ENCODE measurements around the gene ZGPAT. TPM values are rescaled to one million over a fixed set of nuclear protein-coding genes. Genes with fewer than 3 reads are reported as not detected.

ZGPAT gene
- total and polyA plus RNA-seq, 2 of the 13 experiments (the other 11 are each of a cell fraction or from before 2014, with no cell fraction given): 23.0 to 41.9 TPM

GRCh38 chr20:63696628-63697356, 11.0 kb upstream of the ZGPAT start, which contains the start of gene TNFRSF6B (continued):
- peak; percentile 56; the same call in 1 of the 2 replicates for TF ChIP-seq ZNF788 (CRISPR knock-in tag; IDR thresholded peaks at IDR 0.05; ENCODE audit: borderline replicate concordance)
- TF ChIP-seq PHF8 (CRISPR knock-in tag; IDR thresholded peaks at IDR 0.05): peak; percentile 28; the same call in 1 of the 2 replicates
- no peak for TF ChIP-seq ZFP36L2 (CRISPR knock-in tag; IDR thresholded peaks at IDR 0.05)
- TF ChIP-seq ZNF256 (CRISPR knock-in tag; conservative IDR thresholded peaks at IDR 0.05): no peak
- TF ChIP-seq SIN3B (IDR thresholded peaks at IDR 0.05; ENCODE audit: low read length): no peak
- peak; percentile 76 for TF ChIP-seq WIZ (CRISPR knock-in tag; IDR thresholded peaks at IDR 0.05)
- peak; percentile 38; the same call in 1 of the 2 replicates for TF ChIP-seq GATAD1 (CRISPR knock-in tag; IDR thresholded peaks at IDR 0.05)
- TF ChIP-seq ZMYM4 (CRISPR knock-in tag; IDR thresholded peaks at IDR 0.05): 0 out of 2 replicates have a peak, but pooled peaks have one; percentile 37
- peak; percentile 40; the same call in 1 of the 2 replicates for TF ChIP-seq MIER2 (CRISPR knock-in tag; IDR thresholded peaks at IDR 0.05)
- TF ChIP-seq ZNF326 (CRISPR knock-in tag; IDR thresholded peaks at IDR 0.05; ENCODE audit: borderline replicate concordance): peak; percentile 75
- TF ChIP-seq HHEX (CRISPR knock-in tag; IDR thresholded peaks at IDR 0.05): 0 out of 2 replicates have a peak, but pooled peaks have one; percentile 4
- TF ChIP-seq TARDBP (CRISPR knock-in tag; IDR thresholded peaks at IDR 0.05): no peak
- TF ChIP-seq JDP2 (CRISPR knock-in tag; IDR thresholded peaks at IDR 0.05; ENCODE audit: borderline replicate concordance): no peak
- TF ChIP-seq ZKSCAN5 (CRISPR knock-in tag; IDR thresholded peaks at IDR 0.05): peak; percentile 63; the same call in 1 of the 2 replicates
- TF ChIP-seq ZBTB7B (CRISPR knock-in tag; IDR thresholded peaks at IDR 0.05): peak; percentile 14; the same call in 1 of the 2 replicates
- TF ChIP-seq ZNF772 (CRISPR knock-in tag; IDR thresholded peaks at IDR 0.05): peak; percentile 89; the same call in 1 of the 2 replicates
- TF ChIP-seq HDAC6 (IDR thresholded peaks at IDR 0.05; ENCODE audit: low read depth, low read length): no peak
- TF ChIP-seq ZBTB14 (CRISPR knock-in tag; IDR thresholded peaks at IDR 0.05): 0 out of 2 replicates have a peak, but pooled peaks have one; percentile 32
- TF ChIP-seq, protein P1, sequence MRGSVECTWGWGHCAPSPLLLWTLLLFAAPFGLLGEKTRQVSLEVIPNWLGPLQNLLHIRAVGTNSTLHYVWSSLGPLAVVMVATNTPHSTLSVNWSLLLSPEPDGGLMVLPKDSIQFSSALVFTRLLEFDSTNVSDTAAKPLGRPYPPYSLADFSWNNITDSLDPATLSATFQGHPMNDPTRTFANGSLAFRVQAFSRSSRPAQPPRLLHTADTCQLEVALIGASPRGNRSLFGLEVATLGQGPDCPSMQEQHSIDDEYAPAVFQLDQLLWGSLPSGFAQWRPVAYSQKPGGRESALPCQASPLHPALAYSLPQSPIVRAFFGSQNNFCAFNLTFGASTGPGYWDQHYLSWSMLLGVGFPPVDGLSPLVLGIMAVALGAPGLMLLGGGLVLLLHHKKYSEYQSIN (CRISPR knock-in tag; IDR thresholded peaks at IDR 0.05; ENCODE audit: borderline replicate concordance): no peak
- TF ChIP-seq ZNF768 (CRISPR knock-in tag; IDR thresholded peaks at IDR 0.05): no peak; the same call in 1 of the 2 replicates
- TF ChIP-seq FOSL2 (CRISPR knock-in tag; IDR thresholded peaks at IDR 0.05): peak; percentile 24; the same call in 1 of the 2 replicates
- TF ChIP-seq, protein P2, sequence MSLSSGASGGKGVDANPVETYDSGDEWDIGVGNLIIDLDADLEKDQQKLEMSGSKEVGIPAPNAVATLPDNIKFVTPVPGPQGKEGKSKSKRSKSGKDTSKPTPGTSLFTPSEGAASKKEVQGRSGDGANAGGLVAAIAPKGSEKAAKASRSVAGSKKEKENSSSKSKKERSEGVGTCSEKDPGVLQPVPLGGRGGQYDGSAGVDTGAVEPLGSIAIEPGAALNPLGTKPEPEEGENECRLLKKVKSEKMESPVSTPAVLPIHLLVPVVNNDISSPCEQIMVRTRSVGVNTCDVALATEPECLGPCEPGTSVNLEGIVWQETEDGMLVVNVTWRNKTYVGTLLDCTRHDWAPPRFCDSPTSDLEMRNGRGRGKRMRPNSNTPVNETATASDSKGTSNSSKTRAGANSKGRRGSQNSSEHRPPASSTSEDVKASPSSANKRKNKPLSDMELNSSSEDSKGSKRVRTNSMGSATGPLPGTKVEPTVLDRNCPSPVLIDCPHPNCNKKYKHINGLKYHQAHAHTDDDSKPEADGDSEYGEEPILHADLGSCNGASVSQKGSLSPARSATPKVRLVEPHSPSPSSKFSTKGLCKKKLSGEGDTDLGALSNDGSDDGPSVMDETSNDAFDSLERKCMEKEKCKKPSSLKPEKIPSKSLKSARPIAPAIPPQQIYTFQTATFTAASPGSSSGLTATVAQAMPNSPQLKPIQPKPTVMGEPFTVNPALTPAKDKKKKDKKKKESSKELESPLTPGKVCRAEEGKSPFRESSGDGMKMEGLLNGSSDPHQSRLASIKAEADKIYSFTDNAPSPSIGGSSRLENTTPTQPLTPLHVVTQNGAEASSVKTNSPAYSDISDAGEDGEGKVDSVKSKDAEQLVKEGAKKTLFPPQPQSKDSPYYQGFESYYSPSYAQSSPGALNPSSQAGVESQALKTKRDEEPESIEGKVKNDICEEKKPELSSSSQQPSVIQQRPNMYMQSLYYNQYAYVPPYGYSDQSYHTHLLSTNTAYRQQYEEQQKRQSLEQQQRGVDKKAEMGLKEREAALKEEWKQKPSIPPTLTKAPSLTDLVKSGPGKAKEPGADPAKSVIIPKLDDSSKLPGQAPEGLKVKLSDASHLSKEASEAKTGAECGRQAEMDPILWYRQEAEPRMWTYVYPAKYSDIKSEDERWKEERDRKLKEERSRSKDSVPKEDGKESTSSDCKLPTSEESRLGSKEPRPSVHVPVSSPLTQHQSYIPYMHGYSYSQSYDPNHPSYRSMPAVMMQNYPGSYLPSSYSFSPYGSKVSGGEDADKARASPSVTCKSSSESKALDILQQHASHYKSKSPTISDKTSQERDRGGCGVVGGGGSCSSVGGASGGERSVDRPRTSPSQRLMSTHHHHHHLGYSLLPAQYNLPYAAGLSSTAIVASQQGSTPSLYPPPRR (CRISPR knock-in tag; IDR thresholded peaks at IDR 0.05; ENCODE audit: borderline replicate concordance): no peak
- TF ChIP-seq SOX6 (IDR thresholded peaks at IDR 0.05): no peak
- peak; percentile 57 for TF ChIP-seq SOX6 (CRISPR knock-in tag; IDR thresholded peaks at IDR 0.05)
- peak; percentile 63 for TF ChIP-seq SAFB2 (CRISPR knock-in tag; IDR thresholded peaks at IDR 0.05; ENCODE audit: borderline replicate concordance, low read depth)
